Coronary artery (tissue), 2 donors: ENCODE measurements around the gene CST2.
"Not testable (repeated sequence)": the region's sequence is repeated elsewhere in the genome, so short reads cannot be mapped to it uniquely, and the experiment has no call there.

Experiments used
- DNase-seq: peaks from one replicate; pipeline ENCODE4 v3.0.0-alpha.2; 2017; ENCODE audit warnings: low spot score
- H3K27ac ChIP-seq, 2 donors: fragments of 200-600 bp; sonication (generic); one replicate each; pipeline ENCODE4 v1.5.1; 2016 to 2019
- H3K4me3 ChIP-seq: fragments of 200-600 bp; sonication (generic); 2 replicates; pipeline ENCODE4 v1.5.1; 2016; ENCODE audit warnings: mild to moderate bottlenecking, moderate library complexity
- CTCF ChIP-seq: fragments of 200-600 bp; sonication (generic); IDR thresholded peaks from one replicate; pipeline ENCODE4 v1.5.1; 2019; ENCODE audit warnings: antibody characterized with exemption

The CST2 gene

GRCh38 chr20:23800865-23801264, 25.7 kb downstream of the CST2 start:
- H3K4me3 ChIP-seq: no peak overlapping the region
- DNase-seq: no peak
- H3K27ac ChIP-seq: no peak overlapping the region
- TF ChIP-seq CTCF: no peak

GRCh38 chr20:23799216-23799847, 27.2 kb downstream of the CST2 start:
- DNase-seq, H3K4me3 ChIP-seq, H3K27ac ChIP-seq: not testable (repeated sequence)

- Histone ChIP-seq H3K27ac (no peak overlapping the region), H3K4me3 (no peak overlapping the region)
- no peak for DNase-seq
- no peak for TF ChIP-seq CTCF
These were observed 31.0 kb downstream of the CST2 start for GRCh38 chr20:23795526-23795925.

- no peak overlapping the region for H3K4me3 ChIP-seq
- no peak overlapping the region for H3K27ac ChIP-seq
- TF ChIP-seq CTCF: no peak
- DNase-seq: no peak
These were observed 31.7 kb downstream of the CST2 start for GRCh38 chr20:23794841-23795240.

GRCh38 chr20:23794065-23794464, 32.5 kb downstream of the CST2 start:
- no peak for DNase-seq
- H3K27ac ChIP-seq: no peak overlapping the region
- no peak overlapping the region for H3K4me3 ChIP-seq
- no peak for TF ChIP-seq CTCF

- H3K27ac ChIP-seq: no peak overlapping the region
- no peak overlapping the region for H3K4me3 ChIP-seq
- DNase-seq: no peak
- TF ChIP-seq CTCF: no peak
These were observed 43.1 kb downstream of the CST2 start for GRCh38 chr20:23783447-23783846.

GRCh38 chr20:23782366-23782983, 44.1 kb downstream of the CST2 start:
- TF ChIP-seq CTCF: no peak
- H3K4me3 ChIP-seq: no peak overlapping the region
- no peak for DNase-seq
- no peak overlapping the region for H3K27ac ChIP-seq

- H3K4me3 ChIP-seq, DNase-seq, H3K27ac ChIP-seq: not testable (repeated sequence)
These were observed 47.9 kb downstream of the CST2 start for GRCh38 chr20:23778676-23779075.

GRCh38 chr20:23777380-23777779, 49.1 kb downstream of the CST2 start:
- not testable (repeated sequence) for H3K27ac ChIP-seq, DNase-seq, H3K4me3 ChIP-seq
